Keratinocyte (primary cell): Measurements from ENCODE around the gene MYH4. TPM values are rescaled to one million over a fixed set of nuclear protein-coding genes. Genes with fewer than 3 reads are reported as not detected.

Experiments used
- DNase-seq: peaks from one replicate; pipeline ENCODE4 v3.0.0-alpha.2; 2011; ENCODE audit warnings: low read depth, missing footprints, low spot score
- FAIRE-seq: peaks from 2 replicates; lab custom pipeline; 2011; peaks lifted over from hg19 to GRCh38; lab: Jason Lieb, UNC
- H2AFZ ChIP-seq: 2 replicates; pipeline ENCODE4 v1.6.0; 2012; ENCODE audit warnings: low read length, control low read depth, inconsistent platforms; ENCODE audit not compliant: control insufficient read depth
- H3K27ac ChIP-seq: 2 replicates; pipeline ENCODE4 v1.5.1; 2011; ENCODE audit warnings: low read length; ENCODE audit not compliant: control insufficient read depth, insufficient read depth
- H3K27me3 ChIP-seq: 3 replicates; pipeline ENCODE4 v1.6.0; 2011; ENCODE audit warnings: low read length; ENCODE audit not compliant: control insufficient read depth, insufficient read depth; ENCODE audit errors: extremely low read depth
- H3K36me3 ChIP-seq, 2 experiments: 2 replicates in 1 of 2; 3 replicates in 1 of 2; pipeline ENCODE4 v1.5.1; 2011; ENCODE audit warnings: low read length in 2 of 2, mild to moderate bottlenecking in 1 of 2; ENCODE audit not compliant: control insufficient read depth in 2 of 2, insufficient read depth in 2 of 2; ENCODE audit errors: extremely low read depth in 1 of 2
- H3K4me1 ChIP-seq: 3 replicates; pipeline ENCODE4 v1.5.1; 2011; ENCODE audit warnings: low read length; ENCODE audit not compliant: control insufficient read depth, insufficient read depth; ENCODE audit errors: extremely low read depth
- H3K4me2 ChIP-seq: 3 replicates; pipeline ENCODE4 v1.6.0; 2011; ENCODE audit warnings: low read depth, low read length; ENCODE audit not compliant: control insufficient read depth, insufficient read depth; ENCODE audit errors: extremely low read depth
- H3K4me3 ChIP-seq, 3 experiments: fragments of 200-600 bp in 1 of 3; sonication (generic) in 1 of 3; 2 replicates in 2 of 3; 3 replicates in 1 of 3; pipeline ENCODE4 v1.5.1; 2011 to 2016; ENCODE audit warnings: low read length in 3 of 3, mild to moderate bottlenecking in 3 of 3, control low read depth in 2 of 3, inconsistent platforms in 1 of 3, low read depth in 1 of 3, mixed read lengths in 1 of 3, mixed run types in 1 of 3, moderate library complexity in 1 of 3; ENCODE audit not compliant: control insufficient read depth in 2 of 3, insufficient read depth in 2 of 3; ENCODE audit errors: extremely low read depth in 1 of 3
- H3K79me2 ChIP-seq: 2 replicates; pipeline ENCODE4 v1.6.0; 2012; ENCODE audit warnings: low read length; ENCODE audit not compliant: control insufficient read depth, insufficient read depth
- H3K9ac ChIP-seq: 3 replicates; pipeline ENCODE4 v1.6.0; 2011; ENCODE audit warnings: low read length; ENCODE audit not compliant: control insufficient read depth, insufficient read depth; ENCODE audit errors: extremely low read depth
- H3K9me1 ChIP-seq: 3 replicates; pipeline ENCODE4 v1.6.0; 2011; ENCODE audit warnings: low read length; ENCODE audit not compliant: control insufficient read depth, insufficient read depth; ENCODE audit errors: extremely low read depth
- H3K9me3 ChIP-seq: 2 replicates; pipeline ENCODE4 v1.5.1; 2012; ENCODE audit warnings: low read depth, low read length; ENCODE audit not compliant: control insufficient read depth
- H4K20me1 ChIP-seq: 3 replicates; pipeline ENCODE4 v1.6.0; 2011; ENCODE audit warnings: low read length; ENCODE audit not compliant: control insufficient read depth, insufficient read depth; ENCODE audit errors: extremely low read depth
- EZH2 ChIP-seq: IDR thresholded peaks from one replicate; pipeline ENCODE4 v1.6.1; 2012; ENCODE audit warnings: inconsistent platforms, mild to moderate bottlenecking, low read length, moderate library complexity
- dilution Hi-C: fragments of 300-500 bp; cut with MboI; formaldehyde crosslinking; loops from one replicate; pipeline ENCODE4 v1.7.0; 2020; ENCODE audit warnings: low sequenced_read_pairs; ENCODE audit not compliant: extremely low pct_ligation_motif_present
- polyA plus RNA-seq, 5 experiments: library from polyadenylated mRNA; depleted of rRNA in 3 of 5; stranded (reverse) in 3 of 5; stranded (forward) in 1 of 5; unstranded in 1 of 5; fragments of >200 nt; gene quantifications; 1 replicate in 1 of 5; 2 replicates in 3 of 5; 3 replicates in 1 of 5; pipeline versions ENCODE4 v1.2.1 to v1.2.3, GENCODE V29; 2011 to 2012; ENCODE audit warnings: missing spikeins in 2 of 5, low read depth in 1 of 5, low replicate concordance in 1 of 5
- TF ChIP-seq, protein P1 (sequence below), 3 experiments: IDR thresholded peaks in 1 of 3; conservative IDR thresholded peaks in 1 of 3; optimal IDR thresholded peaks in 1 of 3; 2 replicates in 2 of 3; 3 replicates in 1 of 3; pipeline versions ENCODE3 to v1.5.1; 2011; ENCODE audit warnings: low read length in 3 of 3, mild to moderate bottlenecking in 3 of 3, moderate library complexity in 2 of 3, control low read depth in 1 of 3, inconsistent platforms in 1 of 3; ENCODE audit not compliant: insufficient read depth in 2 of 3; ENCODE audit errors: extremely low read depth in 1 of 3

The MYH4 gene
- polyA plus RNA-seq, 1 donor (not counting 4 experiments of a cell fraction or from before 2014, with no cell fraction given) = not detected

GRCh38 chr17:10499950-10500349 lies 30.6 kb upstream of the MYH4 start:
- H3K4me2 ChIP-seq = no peak overlapping the region
- no peak overlapping the region for H3K27ac ChIP-seq
- H3K9me1 ChIP-seq = no peaks in the 10 kb centered on the region
- H2AFZ ChIP-seq = no peak overlapping the region
- H3K36me3 ChIP-seq = no peaks in the 10 kb centered on the region
- H3K27me3 ChIP-seq = no peaks in the 10 kb centered on the region
- H3K4me3 ChIP-seq = no peak overlapping the region
- TF ChIP-seq EZH2 = no peak
- TF ChIP-seq, protein P1, sequence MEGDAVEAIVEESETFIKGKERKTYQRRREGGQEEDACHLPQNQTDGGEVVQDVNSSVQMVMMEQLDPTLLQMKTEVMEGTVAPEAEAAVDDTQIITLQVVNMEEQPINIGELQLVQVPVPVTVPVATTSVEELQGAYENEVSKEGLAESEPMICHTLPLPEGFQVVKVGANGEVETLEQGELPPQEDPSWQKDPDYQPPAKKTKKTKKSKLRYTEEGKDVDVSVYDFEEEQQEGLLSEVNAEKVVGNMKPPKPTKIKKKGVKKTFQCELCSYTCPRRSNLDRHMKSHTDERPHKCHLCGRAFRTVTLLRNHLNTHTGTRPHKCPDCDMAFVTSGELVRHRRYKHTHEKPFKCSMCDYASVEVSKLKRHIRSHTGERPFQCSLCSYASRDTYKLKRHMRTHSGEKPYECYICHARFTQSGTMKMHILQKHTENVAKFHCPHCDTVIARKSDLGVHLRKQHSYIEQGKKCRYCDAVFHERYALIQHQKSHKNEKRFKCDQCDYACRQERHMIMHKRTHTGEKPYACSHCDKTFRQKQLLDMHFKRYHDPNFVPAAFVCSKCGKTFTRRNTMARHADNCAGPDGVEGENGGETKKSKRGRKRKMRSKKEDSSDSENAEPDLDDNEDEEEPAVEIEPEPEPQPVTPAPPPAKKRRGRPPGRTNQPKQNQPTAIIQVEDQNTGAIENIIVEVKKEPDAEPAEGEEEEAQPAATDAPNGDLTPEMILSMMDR (optimal IDR thresholded peaks at IDR 0.05 in 1 of 3, IDR thresholded peaks at IDR 0.05 in 1 of 3, conservative IDR thresholded peaks at IDR 0.05 in 1 of 3; ENCODE audit: extremely low read depth in 1 of 3, insufficient read depth in 2 of 3, low read length in 3 of 3) = no peak
- H3K79me2 ChIP-seq = no peaks in the 10 kb centered on the region
- H4K20me1 ChIP-seq = no peaks in the 10 kb centered on the region
- no peaks in the 10 kb centered on the region for H3K4me1 ChIP-seq
- H3K9me3 ChIP-seq = no peaks in the 10 kb centered on the region
- DNase-seq (no peak), FAIRE-seq (no peak)
- dilution Hi-C loops = no loop called here
- H3K9ac ChIP-seq = no peak overlapping the region

DNA sequence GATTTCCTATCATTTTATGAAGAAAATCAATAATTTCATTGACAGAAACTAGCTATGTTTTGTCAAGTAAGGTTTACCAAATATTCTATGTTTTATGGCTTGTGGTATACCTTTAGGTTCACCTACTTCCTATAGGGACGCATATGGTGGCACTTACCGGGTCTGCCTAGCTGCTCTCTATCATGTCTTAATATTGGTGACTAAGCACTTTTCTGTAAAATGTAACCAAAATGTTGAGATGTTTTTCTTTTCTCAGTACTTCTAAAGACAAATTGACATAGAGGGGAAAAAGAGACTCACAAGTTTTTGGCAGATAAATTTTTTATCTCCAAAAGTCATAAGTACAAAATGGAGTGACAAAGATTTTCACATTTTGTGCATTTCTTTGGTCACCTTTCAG lies 22.6 kb upstream of the MYH4 start:
- Histone ChIP-seq H3K9me1 (no peaks in the 10 kb centered on the region), H3K4me1 (no peaks in the 10 kb centered on the region), H3K36me3 (no peaks in the 10 kb centered on the region), H3K27ac (no peak overlapping the region), H3K9me3 (no peaks in the 10 kb centered on the region), H3K27me3 (no peaks in the 10 kb centered on the region), H4K20me1 (no peaks in the 10 kb centered on the region), H3K4me2 (no peak overlapping the region), H3K9ac (no peak overlapping the region), H3K4me3 (no peak overlapping the region), H2AFZ (no peak overlapping the region), H3K79me2 (no peaks in the 10 kb centered on the region)
- FAIRE-seq = no peak
- no peak for DNase-seq
- dilution Hi-C loops = no loop called here
- TF ChIP-seq, protein P1 (optimal IDR thresholded peaks at IDR 0.05 in 1 of 3, IDR thresholded peaks at IDR 0.05 in 1 of 3, conservative IDR thresholded peaks at IDR 0.05 in 1 of 3; ENCODE audit: extremely low read depth in 1 of 3, insufficient read depth in 2 of 3, low read length in 3 of 3) = no peak
- TF ChIP-seq EZH2 = no peak
